HL-60 (cell line): ENCODE results near the gene KLC4.

Experiments used
- DNase-seq, 2 experiments: peaks; one replicate each; pipeline ENCODE4 v3.0.0-alpha.2; 2010 to 2020; ENCODE audit warnings: low read depth in 1 of 2, low spot score in 1 of 2
- H3K27ac ChIP-seq: fragments of 250-450 bp; sonication (Bioruptor Pico); replicated peaks from 2 replicates; pipeline ENCODE4 v1.5.1; 2020; ENCODE audit warnings: mild to moderate bottlenecking, moderate library complexity
- H3K27me3 ChIP-seq: fragments of 250-450 bp; sonication (Bioruptor Pico); 2 replicates; pipeline ENCODE4 v1.5.1; 2021; ENCODE audit warnings: mild to moderate bottlenecking, moderate library complexity; ENCODE audit not compliant: insufficient read depth, poor library complexity, severe bottlenecking
- H3K4me3 ChIP-seq: replicated peaks from 2 replicates; pipeline ENCODE4 v1.5.1; 2011; ENCODE audit warnings: mild to moderate bottlenecking, control low read depth, low read length; ENCODE audit not compliant: insufficient read depth
- CTCF ChIP-seq: IDR thresholded peaks from one replicate; pipeline ENCODE4 v1.5.1; 2011; ENCODE audit warnings: low read length, control low read depth, inconsistent platforms; ENCODE audit not compliant: insufficient read depth
- GABPA ChIP-seq: IDR thresholded peaks from 2 replicates; pipeline ENCODE4 v1.6.1; 2012; ENCODE audit warnings: low read depth
- POLR2AphosphoS5 ChIP-seq: IDR thresholded peaks from 2 replicates; pipeline ENCODE4 v1.6.1; 2012; ENCODE audit warnings: low read depth
- SPI1 ChIP-seq: IDR thresholded peaks from 2 replicates; pipeline ENCODE4 v1.6.1; 2012; ENCODE audit warnings: low read depth, mild to moderate bottlenecking, borderline replicate concordance
- TF ChIP-seq, protein P1 (sequence below): IDR thresholded peaks from 2 replicates; pipeline ENCODE4 v1.6.1; 2012; ENCODE audit warnings: low read depth; ENCODE audit not compliant: insufficient replicate concordance

KLC4 gene

DNA sequence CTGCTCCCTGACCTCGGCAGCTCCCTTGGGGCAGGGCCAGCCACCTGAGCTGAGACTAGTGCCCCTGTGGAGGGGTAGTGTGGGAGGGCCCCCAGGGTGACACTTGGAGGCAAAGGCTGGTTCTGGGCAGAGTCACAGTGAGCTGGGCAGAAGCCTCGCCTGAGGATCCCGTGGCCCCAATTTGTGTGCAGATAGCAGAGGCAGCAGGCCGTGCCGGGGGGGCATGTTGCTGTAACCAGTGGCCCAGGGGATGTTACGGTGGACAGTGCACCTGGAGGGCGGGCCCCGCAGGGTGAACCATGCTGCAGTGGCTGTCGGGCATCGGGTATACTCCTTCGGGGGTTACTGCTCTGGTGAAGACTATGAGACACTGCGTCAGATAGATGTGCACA lies 42.5 kb upstream of the KLC4 start:
- TF ChIP-seq SPI1 (no peak), POLR2AphosphoS5 (no peak), GABPA (no peak), CTCF (no peak)
- TF ChIP-seq, protein P1, sequence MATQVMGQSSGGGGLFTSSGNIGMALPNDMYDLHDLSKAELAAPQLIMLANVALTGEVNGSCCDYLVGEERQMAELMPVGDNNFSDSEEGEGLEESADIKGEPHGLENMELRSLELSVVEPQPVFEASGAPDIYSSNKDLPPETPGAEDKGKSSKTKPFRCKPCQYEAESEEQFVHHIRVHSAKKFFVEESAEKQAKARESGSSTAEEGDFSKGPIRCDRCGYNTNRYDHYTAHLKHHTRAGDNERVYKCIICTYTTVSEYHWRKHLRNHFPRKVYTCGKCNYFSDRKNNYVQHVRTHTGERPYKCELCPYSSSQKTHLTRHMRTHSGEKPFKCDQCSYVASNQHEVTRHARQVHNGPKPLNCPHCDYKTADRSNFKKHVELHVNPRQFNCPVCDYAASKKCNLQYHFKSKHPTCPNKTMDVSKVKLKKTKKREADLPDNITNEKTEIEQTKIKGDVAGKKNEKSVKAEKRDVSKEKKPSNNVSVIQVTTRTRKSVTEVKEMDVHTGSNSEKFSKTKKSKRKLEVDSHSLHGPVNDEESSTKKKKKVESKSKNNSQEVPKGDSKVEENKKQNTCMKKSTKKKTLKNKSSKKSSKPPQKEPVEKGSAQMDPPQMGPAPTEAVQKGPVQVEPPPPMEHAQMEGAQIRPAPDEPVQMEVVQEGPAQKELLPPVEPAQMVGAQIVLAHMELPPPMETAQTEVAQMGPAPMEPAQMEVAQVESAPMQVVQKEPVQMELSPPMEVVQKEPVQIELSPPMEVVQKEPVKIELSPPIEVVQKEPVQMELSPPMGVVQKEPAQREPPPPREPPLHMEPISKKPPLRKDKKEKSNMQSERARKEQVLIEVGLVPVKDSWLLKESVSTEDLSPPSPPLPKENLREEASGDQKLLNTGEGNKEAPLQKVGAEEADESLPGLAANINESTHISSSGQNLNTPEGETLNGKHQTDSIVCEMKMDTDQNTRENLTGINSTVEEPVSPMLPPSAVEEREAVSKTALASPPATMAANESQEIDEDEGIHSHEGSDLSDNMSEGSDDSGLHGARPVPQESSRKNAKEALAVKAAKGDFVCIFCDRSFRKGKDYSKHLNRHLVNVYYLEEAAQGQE = no peak
- Histone ChIP-seq H3K27me3 (no peaks in the 10 kb centered on the region), H3K4me3 (no peak overlapping the region), H3K27ac (peak overlapping the region; percentile 56)
- no peak for DNase-seq

DNA sequence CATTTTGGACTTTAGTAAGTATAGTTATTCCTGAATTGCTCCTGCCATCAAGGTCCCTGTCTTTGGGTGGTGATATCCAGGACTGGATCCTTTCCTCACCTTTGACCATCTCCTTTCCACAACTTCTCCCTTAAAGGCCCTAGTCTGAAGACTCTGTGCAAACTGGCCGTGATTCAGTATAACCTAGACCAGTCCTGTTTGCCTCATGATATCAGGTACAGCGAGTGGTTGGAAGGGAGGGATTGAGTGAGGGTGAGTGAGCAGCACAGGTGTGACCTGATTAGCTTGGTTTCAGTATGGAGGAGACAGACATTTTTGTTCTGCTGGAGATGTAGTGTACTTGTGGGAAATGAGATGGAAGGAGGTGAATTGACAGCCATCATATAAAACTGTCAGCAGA lies 40.3 kb upstream of the KLC4 start:
- Histone ChIP-seq H3K4me3 (no peak overlapping the region), H3K27ac (no peak overlapping the region), H3K27me3 (no peaks in the 10 kb centered on the region)
- DNase-seq = no peak
- TF ChIP-seq POLR2AphosphoS5 = no peak
- TF ChIP-seq, protein P1 = no peak
- TF ChIP-seq CTCF = no peak
- no peak for TF ChIP-seq GABPA
- TF ChIP-seq SPI1 = no peak

DNA sequence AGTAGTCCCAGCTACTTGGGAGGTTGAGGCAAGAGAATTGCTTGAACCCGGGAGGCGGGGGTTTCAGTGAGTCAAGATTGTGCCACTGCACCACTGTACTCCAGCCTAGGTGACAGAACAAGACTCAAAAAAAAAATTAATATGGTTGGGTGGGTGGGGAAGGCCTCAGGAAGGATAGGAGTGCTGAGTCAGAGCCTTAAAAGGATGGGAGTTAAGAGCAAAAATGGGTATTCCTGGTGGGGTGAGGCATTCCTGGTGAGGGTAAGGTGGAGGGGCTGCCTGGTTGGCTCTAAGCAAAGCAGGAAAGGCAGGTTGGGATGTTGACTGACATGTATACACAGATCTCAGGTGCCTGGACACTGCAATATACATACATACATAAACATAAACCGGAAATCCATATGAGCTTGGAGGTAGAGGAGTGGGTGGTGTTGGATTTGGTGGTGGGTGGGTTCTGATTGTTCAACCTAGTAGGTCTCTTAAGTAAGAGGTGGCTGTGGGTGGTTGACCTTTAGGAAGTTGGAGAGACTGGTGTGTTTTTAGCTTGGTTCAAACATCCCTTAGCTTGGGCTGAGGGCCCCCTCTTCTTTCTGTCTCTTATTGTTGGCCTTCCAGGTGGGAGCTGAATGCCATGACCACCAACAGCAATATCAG lies 39.3 kb upstream of the KLC4 start:
- DNase-seq = no peak
- H3K4me3 ChIP-seq = no peak overlapping the region
- no peak overlapping the region for H3K27ac ChIP-seq
- TF ChIP-seq, protein P1 = no peak
- TF ChIP-seq GABPA = no peak
- no peak for TF ChIP-seq POLR2AphosphoS5
- no peak for TF ChIP-seq CTCF
- no peak for TF ChIP-seq SPI1
- no peaks in the 10 kb centered on the region for H3K27me3 ChIP-seq
